Omental fat pad (tissue), 4 donors: ENCODE measurements around the gene GRID1. TPM values are rescaled to one million over a fixed set of nuclear protein-coding genes. Genes with fewer than 3 reads are reported as not detected.

Experiments used
- ATAC-seq: fragments of 150-250 bp; one replicate; pipeline ENCODE4 v1.9.1; 2016; ENCODE audit warnings: mild to moderate bottlenecking, moderate library complexity; ENCODE audit not compliant: low FRiP score
- DNase-seq: peaks from one replicate; pipeline ENCODE4 v3.0.0-alpha.2; 2019; ENCODE audit warnings: low spot score
- total RNA-seq, 4 donors: library from RNA; depleted of rRNA; stranded (reverse); fragments of >200 nt; gene quantifications; one replicate each; pipeline ENCODE4 v1.1.0, GENCODE V29; 2016
- TF ChIP-seq, protein P1 (sequence below), 3 donors: fragments of 450-650 bp; IDR thresholded peaks; one replicate each; pipeline ENCODE4 v1.5.1; 2016 to 2017; ENCODE audit warnings: antibody characterized with exemption in 3 of 3, mild to moderate bottlenecking in 3 of 3, moderate library complexity in 2 of 3

GRID1 gene
- total RNA-seq, 4 donors from 2014 or later = 1.5 to 3.5 (median 2.4) TPM

DNA sequence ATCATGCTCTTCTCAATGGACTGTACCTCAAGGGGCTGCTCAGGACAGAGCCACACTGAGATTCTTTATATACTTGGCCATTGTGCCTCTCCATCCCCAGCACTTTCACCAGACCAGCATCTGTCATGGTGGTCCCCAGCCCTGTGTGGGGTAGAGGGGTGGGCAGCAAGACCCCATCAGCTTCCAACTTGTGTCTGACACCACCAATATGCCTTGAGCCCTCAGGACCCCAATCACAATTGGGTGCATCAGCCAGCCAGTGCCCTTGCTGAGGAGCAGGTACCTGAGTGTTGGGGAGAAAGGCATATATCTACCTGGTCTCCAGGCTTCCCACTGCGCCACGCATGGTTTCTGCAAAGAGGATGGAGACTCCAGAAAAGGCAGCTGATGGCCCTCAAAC, 56.3 kb downstream of the GRID1 start:
- TF ChIP-seq, protein P1, sequence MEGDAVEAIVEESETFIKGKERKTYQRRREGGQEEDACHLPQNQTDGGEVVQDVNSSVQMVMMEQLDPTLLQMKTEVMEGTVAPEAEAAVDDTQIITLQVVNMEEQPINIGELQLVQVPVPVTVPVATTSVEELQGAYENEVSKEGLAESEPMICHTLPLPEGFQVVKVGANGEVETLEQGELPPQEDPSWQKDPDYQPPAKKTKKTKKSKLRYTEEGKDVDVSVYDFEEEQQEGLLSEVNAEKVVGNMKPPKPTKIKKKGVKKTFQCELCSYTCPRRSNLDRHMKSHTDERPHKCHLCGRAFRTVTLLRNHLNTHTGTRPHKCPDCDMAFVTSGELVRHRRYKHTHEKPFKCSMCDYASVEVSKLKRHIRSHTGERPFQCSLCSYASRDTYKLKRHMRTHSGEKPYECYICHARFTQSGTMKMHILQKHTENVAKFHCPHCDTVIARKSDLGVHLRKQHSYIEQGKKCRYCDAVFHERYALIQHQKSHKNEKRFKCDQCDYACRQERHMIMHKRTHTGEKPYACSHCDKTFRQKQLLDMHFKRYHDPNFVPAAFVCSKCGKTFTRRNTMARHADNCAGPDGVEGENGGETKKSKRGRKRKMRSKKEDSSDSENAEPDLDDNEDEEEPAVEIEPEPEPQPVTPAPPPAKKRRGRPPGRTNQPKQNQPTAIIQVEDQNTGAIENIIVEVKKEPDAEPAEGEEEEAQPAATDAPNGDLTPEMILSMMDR (IDR thresholded peaks at IDR 0.05) = no peak
- no peak for ATAC-seq
- no peak for DNase-seq

- no peak for DNase-seq
- no peak for ATAC-seq
- TF ChIP-seq, protein P1 (IDR thresholded peaks at IDR 0.05) = no peak
Measured at GRCh38 chr10:86308056-86308455, 58.5 kb downstream of the GRID1 start.

DNA sequence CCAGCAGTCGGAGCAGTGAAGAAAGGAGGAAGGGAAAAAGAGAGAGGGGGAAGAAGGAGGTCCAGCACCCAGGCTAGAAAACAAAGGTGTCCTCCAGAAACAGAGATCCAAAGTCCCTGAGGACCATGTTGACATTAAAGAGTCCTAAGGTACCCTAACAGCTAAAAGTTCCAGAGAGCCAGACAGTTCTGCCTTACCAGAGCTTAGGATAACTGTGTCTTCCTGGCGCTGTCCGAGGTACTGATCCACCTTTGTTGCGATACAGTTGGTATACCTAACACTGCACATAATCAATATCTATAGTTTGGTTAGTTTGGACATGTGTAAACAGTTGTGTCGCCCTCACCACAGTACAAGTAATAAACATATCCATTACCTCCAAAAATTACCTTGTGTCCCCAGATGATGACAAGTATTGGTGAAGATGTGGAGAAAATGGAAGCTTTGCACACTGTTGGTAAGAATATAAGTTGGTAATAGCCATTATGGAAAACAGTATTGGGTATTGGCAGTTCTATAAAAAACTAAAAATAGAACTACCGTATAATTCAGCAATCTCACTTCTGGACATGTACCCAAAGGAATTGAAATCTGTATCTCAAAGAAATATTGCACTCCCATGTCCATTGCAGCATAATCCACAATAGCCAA, 59.8 kb downstream of the GRID1 start:
- DNase-seq (no peak), ATAC-seq (no peak)
- TF ChIP-seq, protein P1 (IDR thresholded peaks at IDR 0.05) = no peak

DNA sequence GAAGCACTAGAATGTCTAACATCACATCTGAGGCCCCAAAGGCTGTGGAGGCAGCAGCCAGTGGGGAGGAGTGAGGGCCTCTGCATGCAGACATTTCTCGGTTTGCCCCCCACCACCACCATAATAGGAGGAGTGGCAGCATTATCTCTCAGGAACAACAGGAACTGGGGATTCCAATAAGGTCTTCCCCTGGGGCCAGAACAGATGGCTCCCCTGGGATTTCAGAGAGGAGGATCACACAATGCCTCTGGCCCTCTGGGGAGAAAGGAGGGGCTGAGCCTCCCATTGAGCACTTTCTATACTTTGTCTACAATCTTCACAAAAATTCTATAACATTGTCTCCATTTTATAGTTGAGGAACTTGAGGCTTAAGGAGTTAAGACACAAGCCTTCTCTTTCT, 61.1 kb downstream of the GRID1 start:
- TF ChIP-seq, protein P1 (IDR thresholded peaks at IDR 0.05) = no peak
- DNase-seq = no peak
- ATAC-seq = no peak

GRCh38 chr10:86304436-86304835, 62.2 kb downstream of the GRID1 start:
- TF ChIP-seq, protein P1 (IDR thresholded peaks at IDR 0.05) = no peak
- ATAC-seq (no peak), DNase-seq (no peak)

DNA sequence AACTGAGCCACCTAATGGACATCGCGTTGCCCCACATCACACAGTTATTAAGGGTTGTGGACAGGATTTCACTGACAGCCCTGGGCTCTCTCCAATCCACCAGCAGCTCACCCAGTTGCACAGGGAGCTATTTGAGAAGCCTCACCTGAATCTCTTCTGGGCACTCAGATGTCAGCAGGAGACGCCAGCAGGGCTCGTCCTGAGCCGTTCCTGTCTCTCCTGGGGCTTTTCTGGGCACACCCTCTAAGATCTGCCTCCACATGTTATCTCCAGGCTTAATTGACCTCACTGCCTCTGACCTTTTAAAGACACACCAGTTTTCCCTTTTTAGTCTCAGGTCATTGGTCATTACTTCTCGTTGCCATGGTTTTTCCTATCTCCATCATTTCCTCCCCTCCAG, 63.0 kb downstream of the GRID1 start:
- TF ChIP-seq, protein P1 (IDR thresholded peaks at IDR 0.05) = no peak
- DNase-seq = no peak
- ATAC-seq = no peak

- ATAC-seq (no peak), DNase-seq (no peak)
Measured at GRCh38 chr10:86301971-86302370, 64.6 kb downstream of the GRID1 start.

More at GRCh38 chr10:86301971-86302370, 64.6 kb downstream of the GRID1 start:
- TF ChIP-seq, protein P1 (IDR thresholded peaks at IDR 0.05) = no peak
